SW480 (cell line): ENCODE data around the gene PCTP.

ENCODE experiments used
- DNase-seq: peaks from one replicate; pipeline ENCODE4 v3.0.0-alpha.2; 2016; ENCODE audit warnings: low spot score

PCTP gene

GRCh38 chr17:55750750-55751657, at the start of gene PCTP:
Gene PCTP, plus strand, starts transcription at chr17:55751051. Its CDS starts 53 bp downstream, at chr17:55751104.
- peak; percentile 87 for DNase-seq

- no peak for DNase-seq
These were observed 48.7 kb upstream of the PCTP start for GRCh38 chr17:55702150-55702549.

- no peak for DNase-seq
These were observed 46.5 kb upstream of the PCTP start for GRCh38 chr17:55704401-55704800.

- peak; percentile 62 for DNase-seq
These were observed 45.0 kb upstream of the PCTP start for GRCh38 chr17:55705847-55706246.

- DNase-seq, result no peak
These were observed 43.8 kb upstream of the PCTP start for GRCh38 chr17:55706808-55707773.

- DNase-seq, result no peak
These were observed 42.5 kb upstream of the PCTP start for GRCh38 chr17:55708175-55708974.

GRCh38 chr17:55709440-55709839, 41.4 kb upstream of the PCTP start:
- DNase-seq, result no peak

GRCh38 chr17:55709984-55710383, 40.9 kb upstream of the PCTP start:
- no peak for DNase-seq

- no peak for DNase-seq
These were observed 40.4 kb upstream of the PCTP start for GRCh38 chr17:55710410-55710809.

- DNase-seq, result no peak
These were observed 39.9 kb upstream of the PCTP start for GRCh38 chr17:55710829-55711496.

GRCh38 chr17:55717432-55717831, 33.4 kb upstream of the PCTP start:
- DNase-seq, result no peak

- DNase-seq, result peak; percentile 46
These were observed 32.7 kb upstream of the PCTP start for GRCh38 chr17:55717898-55718735.

- no peak for DNase-seq
These were observed 29.7 kb upstream of the PCTP start for GRCh38 chr17:55720919-55721836.

GRCh38 chr17:55722016-55722736, 28.7 kb upstream of the PCTP start:
- DNase-seq, result no peak

- peak; percentile 27 for DNase-seq
These were observed 27.9 kb upstream of the PCTP start, which contains the start of gene TMEM100 for GRCh38 chr17:55722742-55723487. Gene TMEM100, minus strand, starts transcription at chr17:55722864. Its CDS starts 1,794 bp downstream, at chr17:55721070.

- no peak for DNase-seq
These were observed 27.4 kb upstream of the PCTP start for GRCh38 chr17:55723488-55723848.

GRCh38 chr17:55726440-55726839, 24.4 kb upstream of the PCTP start:
- peak; percentile 16 for DNase-seq

GRCh38 chr17:55727275-55727674, 23.6 kb upstream of the PCTP start:
- no peak for DNase-seq
